Lung (tissue), 12 donors: Measurements from ENCODE around the gene ASTN2. TPM values are rescaled to one million over a fixed set of nuclear protein-coding genes. Genes with fewer than 3 reads are reported as not detected.

ENCODE experiments used
- ATAC-seq: fragments of 200-7000 bp; cut with Tn5 transposase; one replicate; pipeline ENCODE4 v1.9.1; 2020; ENCODE audit warnings: moderate number of reproducible peaks; ENCODE audit not compliant: insufficient read depth, low FRiP score
- DNase-seq, 3 donors: peaks; one replicate each; pipeline ENCODE4 v3.0.0-alpha.2; 2013 to 2017
- H3K27ac ChIP-seq, 2 donors: one replicate each; pipeline ENCODE4 v1.5.1; 2013; ENCODE audit warnings: mild to moderate bottlenecking in 2 of 2, moderate library complexity in 2 of 2, control low read depth in 1 of 2, inconsistent platforms in 1 of 2, low read depth in 1 of 2, low read length in 1 of 2
- H3K27me3 ChIP-seq, 3 donors: one replicate each; pipeline ENCODE4 v1.5.1; 2013; ENCODE audit warnings: low read length in 2 of 3; ENCODE audit not compliant: control insufficient read depth in 3 of 3, insufficient read depth in 3 of 3
- H3K36me3 ChIP-seq, 4 donors: one replicate each; pipeline ENCODE4 v1.5.1; 2013; ENCODE audit warnings: low read length in 4 of 4, mild to moderate bottlenecking in 1 of 4, moderate library complexity in 1 of 4; ENCODE audit not compliant: control insufficient read depth in 4 of 4, insufficient read depth in 4 of 4
- H3K4me1 ChIP-seq, 5 donors: one replicate each; pipeline ENCODE4 v1.5.1; 2013; ENCODE audit warnings: low read length in 5 of 5, mild to moderate bottlenecking in 2 of 5, moderate library complexity in 1 of 5; ENCODE audit not compliant: control insufficient read depth in 5 of 5, insufficient read depth in 5 of 5
- H3K4me3 ChIP-seq: one replicate; pipeline ENCODE4 v1.5.1; 2013; ENCODE audit warnings: mild to moderate bottlenecking, control low read depth, moderate library complexity
- H3K9ac ChIP-seq, 2 donors: one replicate each; pipeline ENCODE4 v1.5.1; 2013; ENCODE audit warnings: low read length in 2 of 2, control low read depth in 1 of 2; ENCODE audit not compliant: insufficient read depth in 1 of 2
- H3K9me3 ChIP-seq, 4 donors: one replicate each; pipeline ENCODE4 v1.5.1; 2013; ENCODE audit warnings: low read length in 3 of 4, mild to moderate bottlenecking in 1 of 4, moderate library complexity in 1 of 4; ENCODE audit not compliant: control insufficient read depth in 4 of 4, insufficient read depth in 3 of 4
- CTCF ChIP-seq: IDR thresholded peaks from 2 replicates; pipeline ENCODE4 v1.5.1; 2012; ENCODE audit warnings: mild to moderate bottlenecking; ENCODE audit errors: control extremely low read depth, extremely low read depth
- WGBS, 2 donors: extraction: QIAGEN DNeasy Blood & Tissue Kit; methylation state at CpG; one replicate each; pipeline ENCODE4 v1.1.7; 2013; 5-methylcytosine and 5-hydroxymethylcytosine counted together
- polyA plus RNA-seq, 2 donors: library from polyadenylated mRNA; stranded (reverse); fragments of 200-250 nt; gene quantifications; one replicate each; pipeline ENCODE4 v1.2.1, GENCODE V29; 2013
- total RNA-seq, 2 donors: library from RNA; depleted of rRNA in 1 of 2; stranded (reverse); fragments of >200 nt in 1 of 2; gene quantifications; one replicate each; pipeline ENCODE4 v1.2.1, GENCODE V29; 2014 to 2021
- donor health status: control.
- donor health status: control.
- donor health status: Bipolar disorder and iron deficiency.
- donor health status: healthy.
- donor health status: DM: yes; HTN: yes; CAD: no.

ASTN2 gene
- total and polyA plus RNA-seq, 4 donors: 1.4 to 7.0 (median 3.3) TPM

- Histone ChIP-seq H3K9ac (no peak overlapping the region), H3K9me3 (no peaks in the 10 kb centered on the region), H3K36me3 (no peaks in the 10 kb centered on the region), H3K4me3 (no peak overlapping the region), H3K27me3 (no peaks in the 10 kb centered on the region), H3K4me1 (peaks cover 0 to 16% (median 5%) of the 10 kb centered on the region in 5 donors), H3K27ac (no peak overlapping the region)
- WGBS, 2 donors: 20 to 46% methylated on average over 6 of the region's 6 CpGs
- DNase-seq: peak; percentile 57 to 83 (median 70)
- no peak for TF ChIP-seq CTCF
- no peak for ATAC-seq
These were observed 966.9 kb downstream of the ASTN2 start for GRCh38 chr9:116447934-116448333.

GRCh38 chr9:116442528-116442927 is 972.3 kb downstream of the ASTN2 start:
- H3K27ac ChIP-seq: no peak overlapping the region
- H3K4me3 ChIP-seq: no peak overlapping the region
- DNase-seq: no peak
- no peaks in the 10 kb centered on the region for H3K27me3 ChIP-seq
- no peak for ATAC-seq
- peaks cover 0 to 6% (median 0%) of the 10 kb centered on the region in 5 donors for H3K4me1 ChIP-seq
- TF ChIP-seq CTCF: no peak
- H3K9ac ChIP-seq: no peak overlapping the region
- no peaks in the 10 kb centered on the region for H3K9me3 ChIP-seq
- H3K36me3 ChIP-seq: peaks cover 0 to 9% (median 2%) of the 10 kb centered on the region in 4 donors

- Histone ChIP-seq H3K9ac (no peak overlapping the region), H3K27me3 (no peaks in the 10 kb centered on the region), H3K27ac (no peak overlapping the region), H3K9me3 (no peaks in the 10 kb centered on the region), H3K4me1 (no peaks in the 10 kb centered on the region), H3K36me3 (peaks cover 0 to 9% (median 2%) of the 10 kb centered on the region in 4 donors), H3K4me3 (no peak overlapping the region)
- no peak for TF ChIP-seq CTCF
- no peak for ATAC-seq
- no peak for DNase-seq
- 80 to 86% methylated on average over 11 of the region's 11 CpGs for WGBS, 2 donors
These were observed 977.2 kb downstream of the ASTN2 start for GRCh38 chr9:116437411-116438370.
